Measurements from ENCODE around the gene LRP1B.

- no peak for TF ChIP-seq CTCF (IDR thresholded peaks at IDR 0.05; ENCODE audit: low read length)
- no peak for TF ChIP-seq EZH2 (IDR thresholded peaks at IDR 0.05; ENCODE audit: borderline replicate concordance, low read length)
These were observed 518.8 kb downstream of the LRP1B start for GRCh38 chr2:141611981-141612380.
